Measurements from ENCODE around the gene CRACR2A. TPM values are rescaled to one million over a fixed set of nuclear protein-coding genes. Genes with fewer than 3 reads are reported as not detected.

The CRACR2A gene
- total RNA-seq, 1 experiment from 2014 or later = 0.92 TPM

- H3K27me3 ChIP-seq (ENCODE audit: control insufficient read depth, insufficient read depth, low read length) = no peaks in the 10 kb centered on the region
- no peak overlapping the region for H3K4me3 ChIP-seq (ENCODE audit: low read depth in 2 of 2, low read length in 2 of 2)
- ChIA-PET CTCF (no interaction called here), POLR2A (no interaction called here)
- DNase-seq (ENCODE audit: low read depth, low spot score) (no peak), ATAC-seq (no peak)
- intact Hi-C loops (cut with micrococcal nuclease; ENCODE audit: unreplicated experiment) = no loop called here
- H3K4me1 ChIP-seq (ENCODE audit: control insufficient read depth, insufficient read depth, low read length) = no peaks in the 10 kb centered on the region
- H3K27ac ChIP-seq (ENCODE audit: low read length) = no peak overlapping the region
- in situ Hi-C loops (cut with HindIII; ENCODE audit: low pct_unique_long_range_greater_than_20kb, low sequenced_read_pairs) = no loop called here
- no peaks in the 10 kb centered on the region for H3K9me3 ChIP-seq (ENCODE audit: control insufficient read depth, insufficient read depth, low read depth, low read length)
- no peak for TF ChIP-seq SIN3A (IDR thresholded peaks at IDR 0.05; ENCODE audit: borderline replicate concordance, insufficient read depth, low read depth, low read length)
- no peak for TF ChIP-seq POLR2AphosphoS5 (IDR thresholded peaks at IDR 0.05; ENCODE audit: low read depth, low read length)
- TF ChIP-seq REST (IDR thresholded peaks at IDR 0.05; ENCODE audit: insufficient read depth in 1 of 2, low read depth in 2 of 2, low read length in 1 of 2) = no peak
- TF ChIP-seq CTCF (IDR thresholded peaks at IDR 0.05) = no peak
- no peak for TF ChIP-seq TCF7L2 (IDR thresholded peaks at IDR 0.05; ENCODE audit: low read depth, low read length)
- BruUV-seq (replicated peaks) = no TSS peak
- H3K36me3 ChIP-seq (ENCODE audit: control insufficient read depth, insufficient read depth, low read length) = no peaks in the 10 kb centered on the region
Measured at GRCh38 chr12:3683670-3684069, 69.2 kb downstream of the CRACR2A start.

DNA sequence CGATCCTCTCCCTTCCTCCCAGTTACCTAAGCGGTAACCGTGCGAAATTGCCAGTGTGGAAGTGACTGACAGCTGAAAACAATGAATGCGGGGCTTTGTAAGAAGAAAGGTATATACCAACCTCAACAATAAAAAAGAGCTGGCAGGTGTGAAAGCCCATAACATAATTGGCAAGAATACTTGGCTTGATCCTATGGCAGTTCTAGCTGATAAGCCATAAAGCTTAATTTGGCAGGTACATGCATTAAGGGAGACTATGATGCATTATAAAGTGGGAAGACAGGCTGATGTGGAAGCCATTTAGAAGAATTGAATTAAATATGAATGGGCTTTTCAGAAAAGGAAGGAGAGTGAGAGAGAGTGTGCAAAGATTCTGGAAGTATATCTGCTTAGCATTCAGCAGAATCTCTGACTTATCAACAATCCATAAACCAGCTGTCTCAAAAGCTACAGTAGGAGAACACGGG is 71.3 kb downstream of the CRACR2A start:
- ChIA-PET POLR2A (no interaction called here), CTCF (no interaction called here)
- no peaks in the 10 kb centered on the region for H3K9me3 ChIP-seq (ENCODE audit: control insufficient read depth, insufficient read depth, low read depth, low read length)
- no peaks in the 10 kb centered on the region for H3K27me3 ChIP-seq (ENCODE audit: control insufficient read depth, insufficient read depth, low read length)
- no TSS peak for BruUV-seq (replicated peaks)
- H3K27ac ChIP-seq (ENCODE audit: low read length) = no peak overlapping the region
- no peak overlapping the region for H3K4me3 ChIP-seq (ENCODE audit: low read depth in 2 of 2, low read length in 2 of 2)
- no peaks in the 10 kb centered on the region for H3K4me1 ChIP-seq (ENCODE audit: control insufficient read depth, insufficient read depth, low read length)
- H3K36me3 ChIP-seq (ENCODE audit: control insufficient read depth, insufficient read depth, low read length) = no peaks in the 10 kb centered on the region
- TF ChIP-seq SIN3A (IDR thresholded peaks at IDR 0.05; ENCODE audit: borderline replicate concordance, insufficient read depth, low read depth, low read length) = no peak
- no peak for TF ChIP-seq REST (IDR thresholded peaks at IDR 0.05; ENCODE audit: insufficient read depth in 1 of 2, low read depth in 2 of 2, low read length in 1 of 2)
- no peak for TF ChIP-seq POLR2AphosphoS5 (IDR thresholded peaks at IDR 0.05; ENCODE audit: low read depth, low read length)
- no peak for TF ChIP-seq TCF7L2 (IDR thresholded peaks at IDR 0.05; ENCODE audit: low read depth, low read length)
- no peak for TF ChIP-seq CTCF (IDR thresholded peaks at IDR 0.05)
- intact Hi-C loops (cut with micrococcal nuclease; ENCODE audit: unreplicated experiment) (no loop called here), in situ Hi-C loops (cut with HindIII; ENCODE audit: low pct_unique_long_range_greater_than_20kb, low sequenced_read_pairs) (no loop called here)
- no peak for ATAC-seq
- no peak for DNase-seq (ENCODE audit: low read depth, low spot score)

All from Panc1 (cell line).